ENCODE results near the gene HS6ST2.

DNA sequence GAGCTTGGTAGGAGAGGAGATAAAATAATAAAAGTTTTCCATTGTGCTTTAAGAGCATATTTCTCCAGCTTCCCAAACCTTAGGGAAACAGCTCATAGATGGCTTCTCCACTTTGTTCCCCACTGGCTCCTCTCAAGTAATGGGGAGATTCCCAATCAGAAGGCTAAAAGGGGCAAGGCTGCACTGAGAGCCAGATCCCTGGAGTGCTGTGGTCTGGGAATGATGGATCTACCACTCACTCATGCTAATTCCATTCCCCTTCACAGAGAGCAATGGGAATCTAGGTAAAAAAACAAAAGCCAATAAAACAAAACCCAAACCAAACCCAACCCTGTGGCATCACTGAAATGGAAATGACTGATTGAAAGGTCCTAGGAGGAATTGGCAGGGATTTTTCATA, 249.9 kb downstream of the HS6ST2 start:
- TF ChIP-seq, protein P1, sequence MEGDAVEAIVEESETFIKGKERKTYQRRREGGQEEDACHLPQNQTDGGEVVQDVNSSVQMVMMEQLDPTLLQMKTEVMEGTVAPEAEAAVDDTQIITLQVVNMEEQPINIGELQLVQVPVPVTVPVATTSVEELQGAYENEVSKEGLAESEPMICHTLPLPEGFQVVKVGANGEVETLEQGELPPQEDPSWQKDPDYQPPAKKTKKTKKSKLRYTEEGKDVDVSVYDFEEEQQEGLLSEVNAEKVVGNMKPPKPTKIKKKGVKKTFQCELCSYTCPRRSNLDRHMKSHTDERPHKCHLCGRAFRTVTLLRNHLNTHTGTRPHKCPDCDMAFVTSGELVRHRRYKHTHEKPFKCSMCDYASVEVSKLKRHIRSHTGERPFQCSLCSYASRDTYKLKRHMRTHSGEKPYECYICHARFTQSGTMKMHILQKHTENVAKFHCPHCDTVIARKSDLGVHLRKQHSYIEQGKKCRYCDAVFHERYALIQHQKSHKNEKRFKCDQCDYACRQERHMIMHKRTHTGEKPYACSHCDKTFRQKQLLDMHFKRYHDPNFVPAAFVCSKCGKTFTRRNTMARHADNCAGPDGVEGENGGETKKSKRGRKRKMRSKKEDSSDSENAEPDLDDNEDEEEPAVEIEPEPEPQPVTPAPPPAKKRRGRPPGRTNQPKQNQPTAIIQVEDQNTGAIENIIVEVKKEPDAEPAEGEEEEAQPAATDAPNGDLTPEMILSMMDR (conservative IDR thresholded peaks at IDR 0.05), result no peak
- TF ChIP-seq EZH2 (IDR thresholded peaks at IDR 0.05; ENCODE audit: low read depth), result no peak

Measured in PC-9 (cell line).